ENCODE results near the gene RNF157. TPM values are rescaled to one million over a fixed set of nuclear protein-coding genes. Genes with fewer than 3 reads are reported as not detected.

RNF157 gene
- total and polyA plus RNA-seq, 9 of the 15 experiments (the other 6 are each of a cell fraction or from before 2014, with no cell fraction given), result 8.1 to 31.7 (median 20.8) TPM

- TF ChIP-seq NELFE (IDR thresholded peaks at IDR 0.05; ENCODE audit: insufficient read depth, insufficient read length), result no peak
- TF ChIP-seq MAX (CRISPR knock-in tag; IDR thresholded peaks at IDR 0.05), result peak; percentile 96
- TF ChIP-seq ZBTB7A (IDR thresholded peaks at IDR 0.05; ENCODE audit: borderline replicate concordance, control insufficient read depth, low read depth, low read length), result no peak
- no peak for TF ChIP-seq MCM7 (IDR thresholded peaks at IDR 0.05)
- TF ChIP-seq BHLHE40 (IDR thresholded peaks at IDR 0.05; ENCODE audit: low read length), result peak; percentile 99
- TF ChIP-seq ZNF324 (CRISPR knock-in tag; IDR thresholded peaks at IDR 0.05), result no peak
- TF ChIP-seq THRAP3 (IDR thresholded peaks at IDR 0.05; ENCODE audit: borderline replicate concordance), result no peak
- TF ChIP-seq KLF6 (CRISPR knock-in tag; IDR thresholded peaks at IDR 0.05; ENCODE audit: borderline replicate concordance), result no peak
- peak; percentile 25 for TF ChIP-seq MEIS2 (IDR thresholded peaks at IDR 0.05; ENCODE audit: partially characterized antibody)
- peak; percentile 67 for TF ChIP-seq SMC3 (conservative IDR thresholded peaks at IDR 0.05; ENCODE audit: insufficient read depth, low read depth, low read length)
- TF ChIP-seq JUND (IDR thresholded peaks at IDR 0.05; ENCODE audit: borderline replicate concordance, low read depth, low read length), result peak; percentile 42
- TF ChIP-seq JUND (tag; IDR thresholded peaks at IDR 0.05; ENCODE audit: borderline replicate concordance, low read depth, low read length), result peak; percentile 67; the same call in 2 of the 3 replicates
- TF ChIP-seq ZNF408 (CRISPR knock-in tag; IDR thresholded peaks at IDR 0.05; ENCODE audit: low read depth), result no peak
- TF ChIP-seq PKNOX1 (IDR thresholded peaks at IDR 0.05), result no peak
- no peak for TF ChIP-seq EZH2 (IDR thresholded peaks at IDR 0.05; ENCODE audit: borderline replicate concordance, low read depth, low read length)
- TF ChIP-seq ETV5 (CRISPR knock-in tag; IDR thresholded peaks at IDR 0.05; ENCODE audit: low read depth), result no peak
- TF ChIP-seq TEAD2 (tag; IDR thresholded peaks at IDR 0.05), result peak; percentile 33; the same call in 1 of the 2 replicates
- no peak for TF ChIP-seq ZNF316 (IDR thresholded peaks at IDR 0.05)
- 0 out of 2 replicates have a peak, but pooled peaks have one; percentile 49 for TF ChIP-seq ZBTB43 (CRISPR knock-in tag; IDR thresholded peaks at IDR 0.05)
- TF ChIP-seq ELK3 (CRISPR knock-in tag; IDR thresholded peaks at IDR 0.05), result no peak
- TF ChIP-seq KLF16 (IDR thresholded peaks at IDR 0.05), result 0 out of 2 replicates have a peak, but pooled peaks have one; percentile 7
- peak in 1 of 2 experiments; percentile 65; a peak in 2 of 4 replicates for TF ChIP-seq TEAD1 (CRISPR knock-in tag; IDR thresholded peaks at IDR 0.05)
- TF ChIP-seq HMG20A (CRISPR knock-in tag; conservative IDR thresholded peaks at IDR 0.05), result no peak
- TF ChIP-seq SNIP1 (IDR thresholded peaks at IDR 0.05; ENCODE audit: low read depth), result no peak
- TF ChIP-seq ZFP1 (CRISPR knock-in tag; IDR thresholded peaks at IDR 0.05), result no peak
These were observed 58.1 kb downstream of the RNF157 start (continued) for GRCh38 chr17:76182016-76182764.
